Common myeloid progenitor, CD34-positive (primary cell): ENCODE data around the gene ATP9A. TPM values are rescaled to one million over a fixed set of nuclear protein-coding genes. Genes with fewer than 3 reads are reported as not detected.
"Not testable (repeated sequence)": the region's sequence is repeated elsewhere in the genome, so short reads cannot be mapped to it uniquely, and the experiment has no call there.

Experiments
- CTCF ChIA-PET: fragments of 350-600 bp; sonication (Branson Sonifier 250); formaldehyde crosslinking; loops from one replicate; lab custom pipeline; 2021; ENCODE audit warnings: antibody characterized with exemption; lab: Charles Lee
- POLR2A ChIA-PET: fragments of 350-600 bp; sonication (Branson Sonifier 250); formaldehyde crosslinking; loops from one replicate; lab custom pipeline; 2021; ENCODE audit warnings: antibody characterized with exemption; lab: Charles Lee
- DNase-seq, 3 donors: peaks; one replicate each; pipeline versions ENCODE4 v3.0.0 to v3.0.0-alpha.2; 2013
- H3K27ac ChIP-seq, 2 experiments: 1 replicate in 1 of 2; 2 replicates in 1 of 2; pipeline ENCODE4 v1.7.0; 2013; ENCODE audit warnings: inconsistent platforms in 2 of 2, low read length in 2 of 2, mild to moderate bottlenecking in 2 of 2, low read depth in 1 of 2, moderate library complexity in 1 of 2; ENCODE audit not compliant: severe bottlenecking in 2 of 2, insufficient read depth in 1 of 2, poor library complexity in 1 of 2
- H3K27me3 ChIP-seq, 5 experiments: replicated peaks in 2 of 5; 1 replicate in 3 of 5; 2 replicates in 2 of 5; pipeline versions ENCODE4 v1.6.1 to v1.7.0; 2013; ENCODE audit warnings: low read length in 4 of 5, mild to moderate bottlenecking in 2 of 5, moderate library complexity in 2 of 5, inconsistent platforms in 1 of 5; ENCODE audit not compliant: insufficient read depth in 5 of 5, control insufficient read depth in 4 of 5
- H3K36me3 ChIP-seq, 4 experiments: 1 replicate in 2 of 4; 2 replicates in 2 of 4; pipeline versions ENCODE4 v1.6.1 to v1.7.0; 2013; ENCODE audit warnings: low read length in 3 of 4, control low read depth in 1 of 4, mild to moderate bottlenecking in 1 of 4; ENCODE audit not compliant: control insufficient read depth in 4 of 4, insufficient read depth in 4 of 4
- H3K4me1 ChIP-seq, 4 experiments: 1 replicate in 3 of 4; 2 replicates in 1 of 4; pipeline versions ENCODE4 v1.6.1 to v1.7.1; 2013; ENCODE audit warnings: low read length in 3 of 4, mild to moderate bottlenecking in 3 of 4, control low read depth in 1 of 4, inconsistent platforms in 1 of 4, moderate library complexity in 1 of 4; ENCODE audit not compliant: control insufficient read depth in 4 of 4, insufficient read depth in 4 of 4; ENCODE audit errors: control extremely low read depth in 1 of 4
- H3K4me3 ChIP-seq, 7 experiments: 1 replicate in 4 of 7; 2 replicates in 3 of 7; pipeline versions ENCODE4 v1.5.1 to v1.7.0; 2013; ENCODE audit warnings: mild to moderate bottlenecking in 7 of 7, low read length in 6 of 7, moderate library complexity in 6 of 7, inconsistent platforms in 2 of 7, low read depth in 2 of 7, control low read depth in 1 of 7; ENCODE audit not compliant: insufficient read depth in 4 of 7, control insufficient read depth in 1 of 7; ENCODE audit errors: extremely low read depth in 1 of 7
- H3K9me3 ChIP-seq, 5 experiments: 1 replicate in 4 of 5; 2 replicates in 1 of 5; pipeline versions ENCODE4 v1.6.1 to v1.7.1; 2013; ENCODE audit warnings: low read length in 4 of 5, mild to moderate bottlenecking in 2 of 5, inconsistent platforms in 1 of 5, low read depth in 1 of 5, moderate library complexity in 1 of 5; ENCODE audit not compliant: control insufficient read depth in 4 of 5, insufficient read depth in 2 of 5; ENCODE audit errors: control extremely low read depth in 1 of 5
- WGBS: methylation state at CpG from one replicate; pipeline ENCODE4 v1.1.5; 2013; ENCODE audit not compliant: insufficient coverage; 5-methylcytosine and 5-hydroxymethylcytosine counted together
- polyA plus RNA-seq: library from polyadenylated mRNA; unstranded; fragments of 120-200 nt; gene quantifications from one replicate; pipeline ENCODE4 v1.2.1, GENCODE V29; 2013

The ATP9A gene
- polyA plus RNA-seq: 10.4 TPM

DNA sequence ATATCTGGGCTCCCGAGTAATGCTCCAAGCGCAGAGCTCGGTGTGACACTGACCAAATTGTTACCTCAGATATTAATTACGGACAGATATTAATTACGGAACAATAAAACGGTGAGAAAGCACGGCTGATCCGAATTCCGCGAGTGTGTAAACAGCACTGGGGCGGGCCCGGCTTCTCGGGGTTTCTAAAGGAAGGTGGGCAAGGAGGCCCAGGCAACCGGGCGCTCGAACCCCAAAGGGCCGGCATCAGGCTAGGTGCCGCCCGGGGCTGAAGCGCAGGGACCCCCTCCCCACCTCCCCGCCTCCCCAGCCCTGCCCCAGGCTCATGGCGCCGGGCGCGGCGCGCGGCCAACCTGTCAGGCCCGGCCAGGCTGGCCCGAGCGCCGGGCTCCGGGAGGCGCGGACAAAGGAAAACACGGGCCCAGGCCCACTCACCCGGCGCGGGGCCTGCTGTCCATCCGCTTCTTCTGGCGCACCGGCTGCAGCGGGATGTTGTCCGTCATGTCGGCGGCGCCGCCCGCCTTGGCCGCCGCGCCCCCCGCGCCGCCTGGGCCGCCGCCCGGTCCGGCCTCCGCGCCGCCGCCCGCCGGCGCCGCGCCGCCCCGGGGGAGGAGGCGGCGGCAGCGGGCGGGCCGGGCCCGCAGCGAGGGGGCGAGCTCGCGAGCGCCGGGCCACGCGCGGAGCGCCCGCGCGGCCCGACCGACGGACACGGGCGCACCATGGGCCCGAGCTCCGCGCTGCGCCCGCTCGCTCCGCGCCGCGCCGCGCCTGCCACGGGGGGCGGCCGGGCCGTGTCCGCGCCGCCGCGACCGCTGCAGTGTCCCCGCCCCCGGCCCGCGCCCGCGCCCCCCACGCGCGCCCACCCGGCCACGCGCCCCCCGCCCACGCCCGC, at the start of gene ATP9A:
Gene ATP9A, minus strand, starts transcription at position 524 of the 892 bp plus-strand sequence. Its CDS starts 21 bp downstream, at position 503.
- H3K4me3 ChIP-seq: peak within 1 kb of the TSS; percentile 41 to 92 (median 71)
- H3K36me3 ChIP-seq: no peaks in the 10 kb centered on the region
- CTCF ChIA-PET: interaction anchor here (1.1 to 1.2 kb wide), 2 partner anchors 14 to 72 kb away, joined by 3 to 4 read pairs; no protein-coding TSS in a partner anchor
- 0% methylated on average over 53 of the region's 131 CpGs for WGBS
- H3K9me3 ChIP-seq: no peaks in the 10 kb centered on the region
- H3K4me1 ChIP-seq: peaks cover 0 to 18% (median 8%) of the 10 kb centered on the region in 4 experiments
- POLR2A ChIA-PET: interaction anchor here (0.8 kb wide), 1 partner anchor 126 kb away, joined by 3 read pairs; no protein-coding TSS in a partner anchor
- H3K27me3 ChIP-seq: no peaks in the 10 kb centered on the region
- no peak within 1 kb of the TSS for H3K27ac ChIP-seq
- peak in 1 of 3 donors; percentile 27 for DNase-seq

- POLR2A ChIA-PET: interaction anchor here (0.7 kb wide), 1 partner anchor 106 kb away, joined by 3 read pairs; no protein-coding TSS in a partner anchor
- H3K27ac ChIP-seq, H3K36me3 ChIP-seq, H3K4me3 ChIP-seq, H3K4me1 ChIP-seq, H3K27me3 ChIP-seq, H3K9me3 ChIP-seq, DNase-seq, CTCF ChIA-PET: not testable (repeated sequence)
- 100% methylated on average over 1 of the region's 8 CpGs for WGBS
Observed at GRCh38 chr20:51816856-51817255, 48.7 kb upstream of the ATP9A start.

GRCh38 chr20:51815383-51816076, 47.3 kb upstream of the ATP9A start:
- H3K4me1 ChIP-seq: no peaks in the 10 kb centered on the region
- ChIA-PET CTCF (interaction anchor here (1.0 kb wide), 1 partner anchor 16 kb away, joined by 5 read pairs; no protein-coding TSS in a partner anchor), POLR2A (no interaction called here)
- H3K4me3 ChIP-seq: no peak overlapping the region
- H3K27me3 ChIP-seq: no peaks in the 10 kb centered on the region
- no peaks in the 10 kb centered on the region for H3K9me3 ChIP-seq
- WGBS: 94% methylated on average over 4 of the region's 5 CpGs
- DNase-seq: no peak
- no peaks in the 10 kb centered on the region for H3K36me3 ChIP-seq
- H3K27ac ChIP-seq: no peak overlapping the region

GRCh38 chr20:51812861-51813260, 44.7 kb upstream of the ATP9A start:
- WGBS: 91% methylated on average over 4 of the region's 4 CpGs
- Histone ChIP-seq H3K4me1 (no peaks in the 10 kb centered on the region), H3K4me3 (no peak overlapping the region), H3K27me3 (no peaks in the 10 kb centered on the region), H3K9me3 (no peaks in the 10 kb centered on the region), H3K27ac (no peak overlapping the region), H3K36me3 (no peaks in the 10 kb centered on the region)
- POLR2A ChIA-PET: no interaction called here
- DNase-seq: no peak
- CTCF ChIA-PET: interaction anchor here (0.8 to 1.3 kb wide), 2 partner anchors 11 to 39 kb away, joined by 3 read pairs; partner anchors contain the start of gene SALL4

DNA sequence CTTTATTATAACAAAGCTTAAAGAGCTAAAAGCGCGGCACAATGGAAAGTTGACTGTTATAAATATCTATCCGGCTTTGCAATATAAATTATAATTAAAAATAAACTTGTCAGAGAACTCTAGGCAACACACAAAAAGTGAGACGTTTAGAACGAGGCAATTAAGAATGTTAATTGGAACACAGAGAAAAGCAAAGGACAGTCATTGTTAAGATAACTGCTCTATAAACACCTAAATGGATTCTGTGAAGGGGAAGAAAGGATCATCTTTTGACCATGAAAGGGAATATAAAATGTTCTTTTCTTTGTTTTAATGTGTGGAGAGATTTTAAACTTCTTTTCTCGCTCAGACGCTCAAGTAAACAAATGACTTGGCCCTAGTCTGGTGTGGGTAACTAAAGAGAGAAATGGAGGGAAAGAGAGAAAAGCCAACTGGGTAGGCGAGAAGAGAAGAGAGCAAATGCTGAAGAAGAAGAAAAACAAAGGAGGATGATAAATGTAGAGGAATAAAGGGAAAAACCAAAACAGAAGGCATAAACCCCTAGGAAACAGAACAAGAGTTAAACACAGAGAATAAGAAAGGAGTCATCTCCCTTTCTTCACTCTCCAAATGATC, 43.4 kb upstream of the ATP9A start:
- H3K27me3 ChIP-seq: no peaks in the 10 kb centered on the region
- no peaks in the 10 kb centered on the region for H3K36me3 ChIP-seq
- DNase-seq: no peak
- H3K27ac ChIP-seq: no peak overlapping the region
- WGBS: 100% methylated on average over 2 of the region's 8 CpGs
- H3K9me3 ChIP-seq: no peaks in the 10 kb centered on the region
- H3K4me3 ChIP-seq: no peak overlapping the region
- POLR2A ChIA-PET: no interaction called here
- no peaks in the 10 kb centered on the region for H3K4me1 ChIP-seq
- CTCF ChIA-PET: interaction anchor here (0.8 to 1.3 kb wide), 2 partner anchors 10 to 367 kb away, joined by 3 read pairs; partner anchors contain the start of gene SALL4

- WGBS: 100% methylated on average over 2 of the region's 3 CpGs
- CTCF ChIA-PET: no interaction called here
- no peak for DNase-seq
Observed at GRCh38 chr20:51811042-51811355, 42.8 kb upstream of the ATP9A start.

More at GRCh38 chr20:51811042-51811355, 42.8 kb upstream of the ATP9A start:
- POLR2A ChIA-PET: no interaction called here
- no peak overlapping the region for H3K27ac ChIP-seq
- no peak overlapping the region for H3K4me3 ChIP-seq
- H3K9me3 ChIP-seq: no peaks in the 10 kb centered on the region
- H3K27me3 ChIP-seq: no peaks in the 10 kb centered on the region
- H3K36me3 ChIP-seq: no peaks in the 10 kb centered on the region
- H3K4me1 ChIP-seq: no peaks in the 10 kb centered on the region
